GM23338 (cell line): ENCODE measurements around the gene STK33. TPM values are rescaled to one million over a fixed set of nuclear protein-coding genes. Genes with fewer than 3 reads are reported as not detected.

Experiments used
- ATAC-seq: fragments of 200-7000 bp; cut with Tn5 transposase; 3 replicates; pipeline ENCODE4 v1.9.1; 2020
- DNase-seq: peaks from one replicate; pipeline ENCODE4 v3.0.0-alpha.2; 2015; ENCODE audit warnings: low spot score
- H2AFZ ChIP-seq: fragments of 200-600 bp; sonication (generic); 2 replicates; pipeline ENCODE4 v1.8.0; 2016; ENCODE audit warnings: antibody characterized with exemption, mild to moderate bottlenecking, moderate library complexity
- H3F3A ChIP-seq: fragments of 200-600 bp; sonication (generic); replicated peaks from 2 replicates; pipeline ENCODE4 v1.8.0; 2017; ENCODE audit warnings: antibody characterized with exemption, mixed run types, low read depth
- H3K27ac ChIP-seq: fragments of 200-600 bp; sonication (generic); 2 replicates; pipeline ENCODE4 v1.6.1; 2016; ENCODE audit warnings: low read depth
- H3K27me3 ChIP-seq: fragments of 200-600 bp; sonication (generic); 2 replicates; pipeline ENCODE4 v1.8.0; 2016; ENCODE audit warnings: mild to moderate bottlenecking, mixed run types, moderate library complexity; ENCODE audit not compliant: insufficient read depth
- H3K36me3 ChIP-seq: fragments of 200-600 bp; sonication (generic); 2 replicates; pipeline ENCODE4 v1.8.0; 2016; ENCODE audit warnings: mild to moderate bottlenecking; ENCODE audit not compliant: insufficient read depth
- H3K4me1 ChIP-seq: fragments of 200-600 bp; sonication (generic); 2 replicates; pipeline ENCODE4 v1.8.0; 2016; ENCODE audit warnings: mild to moderate bottlenecking, moderate library complexity; ENCODE audit not compliant: insufficient read depth
- H3K4me2 ChIP-seq: fragments of 200-600 bp; sonication (generic); 2 replicates; pipeline ENCODE4 v1.7.1; 2017; ENCODE audit warnings: mixed run types
- H3K4me3 ChIP-seq: fragments of 200-600 bp; sonication (generic); 2 replicates; pipeline ENCODE4 v1.6.1; 2016; ENCODE audit warnings: mixed run types
- H3K79me2 ChIP-seq: fragments of 200-600 bp; sonication (generic); replicated peaks from 2 replicates; pipeline ENCODE4 v1.8.0; 2017; ENCODE audit warnings: mild to moderate bottlenecking; ENCODE audit not compliant: insufficient read depth
- H3K9me2 ChIP-seq: fragments of 200-600 bp; sonication (generic); 2 replicates; pipeline ENCODE4 v1.8.0; 2017; ENCODE audit not compliant: insufficient read depth
- H4K20me1 ChIP-seq: fragments of 200-600 bp; sonication (generic); replicated peaks from 2 replicates; pipeline ENCODE4 v1.8.0; 2017; ENCODE audit warnings: mild to moderate bottlenecking; ENCODE audit not compliant: insufficient read depth
- H3K27ac Mint-ChIP-seq: 2 replicates; pipeline ENCODE4 v1.8.0; 2020; ENCODE audit warnings: inconsistent platforms, mild to moderate bottlenecking, moderate library complexity, mixed read lengths
- H3K27me3 Mint-ChIP-seq: 3 replicates; pipeline ENCODE4 v1.8.0; 2022; ENCODE audit warnings: low read depth, mild to moderate bottlenecking, moderate library complexity, mixed read lengths, inconsistent platforms; ENCODE audit not compliant: insufficient read depth, poor library complexity
- H3K36me3 Mint-ChIP-seq: 3 replicates; pipeline ENCODE4 v1.8.0; 2021; ENCODE audit warnings: low read depth, mild to moderate bottlenecking, inconsistent platforms, moderate library complexity, mixed read lengths
- H3K4me1 Mint-ChIP-seq: 3 replicates; pipeline ENCODE4 v1.8.0; 2020; ENCODE audit warnings: mild to moderate bottlenecking, inconsistent platforms, mixed read lengths
- H3K4me3 Mint-ChIP-seq: 3 replicates; pipeline ENCODE4 v1.8.0; 2021; ENCODE audit warnings: moderate library complexity, mild to moderate bottlenecking, inconsistent platforms, mixed read lengths
- H3K9me3 Mint-ChIP-seq: 3 replicates; pipeline ENCODE4 v1.8.0; 2020; ENCODE audit warnings: moderate library complexity, mild to moderate bottlenecking, inconsistent platforms, mixed read lengths
- CREB1 ChIP-seq: fragments of 250-450 bp; sonication (Bioruptor Pico); IDR thresholded peaks from 2 replicates; pipeline ENCODE4 v1.5.0; 2020; ENCODE audit warnings: low read depth, mild to moderate bottlenecking, moderate library complexity
- EZH2 ChIP-seq: fragments of 200-600 bp; sonication (generic); IDR thresholded peaks from one replicate; pipeline ENCODE4 v1.8.0; 2017; ENCODE audit warnings: antibody characterized with exemption, mild to moderate bottlenecking, low read depth; ENCODE audit not compliant: unreplicated experiment
- EZH2phosphoT487 ChIP-seq: fragments of 200-600 bp; sonication (generic); IDR thresholded peaks from one replicate; pipeline ENCODE4 v1.8.1; 2018; ENCODE audit warnings: antibody characterized with exemption; ENCODE audit not compliant: unreplicated experiment
- JUNB ChIP-seq: IDR thresholded peaks from one replicate; pipeline ENCODE4 v1.6.1; 2016; ENCODE audit warnings: antibody characterized with exemption; ENCODE audit not compliant: unreplicated experiment
- NANOG ChIP-seq: IDR thresholded peaks from 2 replicates; pipeline ENCODE4 v1.6.1; 2016; ENCODE audit warnings: antibody characterized with exemption, borderline replicate concordance
- POLR2AphosphoS5 ChIP-seq: IDR thresholded peaks from 2 replicates; pipeline ENCODE4 v1.6.1; 2016; ENCODE audit warnings: antibody characterized with exemption, low read depth
- STAT1 ChIP-seq: IDR thresholded peaks from one replicate; pipeline ENCODE4 v1.6.1; 2016; ENCODE audit warnings: antibody characterized with exemption; ENCODE audit not compliant: unreplicated experiment
- ZNF114 ChIP-seq: fragments of 250-450 bp; sonication (Bioruptor Pico); IDR thresholded peaks from 2 replicates; pipeline ENCODE4 v1.5.0; 2020; ENCODE audit warnings: mild to moderate bottlenecking, moderate library complexity
- ZNF331 ChIP-seq: fragments of 250-450 bp; sonication (Bioruptor Pico); IDR thresholded peaks from 2 replicates; pipeline ENCODE4 v1.5.0; 2020; ENCODE audit warnings: low read depth, mild to moderate bottlenecking, moderate library complexity
- polyA plus RNA-seq: library from polyadenylated mRNA; unstranded; fragments of >200 nt; fragmentation: Nextera tagmentation; extraction: Ambion mirVana; gene quantifications from 2 replicates; pipeline ENCODE4 v1.2.1, GENCODE V29; 2016
- total RNA-seq: library from RNA; depleted of rRNA; stranded (reverse); fragments of >200 nt; shearing (Covaris generic); gene quantifications from 2 replicates; pipeline ENCODE4 v1.2.3, GENCODE V29; 2014
- TF ChIP-seq, protein P1 (sequence below): IDR thresholded peaks from 2 replicates; pipeline ENCODE4 v1.6.1; 2016; ENCODE audit warnings: antibody characterized with exemption
- TF ChIP-seq, protein P2 (sequence below): fragments of 250-450 bp; sonication (Bioruptor Pico); IDR thresholded peaks from 2 replicates; pipeline ENCODE4 v1.5.0; 2020; ENCODE audit warnings: mild to moderate bottlenecking, moderate library complexity
- TF ChIP-seq, protein P3 (sequence below): IDR thresholded peaks from one replicate; pipeline ENCODE4 v1.6.1; 2018; ENCODE audit warnings: antibody characterized with exemption; ENCODE audit not compliant: unreplicated experiment
- TF ChIP-seq, protein P4 (sequence below), 2 experiments: fragments of 200-600 bp in 1 of 2; sonication (generic) in 1 of 2; conservative IDR thresholded peaks; 2 replicates each; pipeline versions ENCODE4 v1.5.1 to v1.6.1; 2016 to 2017; ENCODE audit warnings: antibody characterized with exemption in 2 of 2, low read depth in 2 of 2, mild to moderate bottlenecking in 2 of 2, moderate library complexity in 1 of 2

STK33 gene
- total and polyA plus RNA-seq, 2 experiments from 2014 or later: 17.2 to 18.2 TPM

DNA sequence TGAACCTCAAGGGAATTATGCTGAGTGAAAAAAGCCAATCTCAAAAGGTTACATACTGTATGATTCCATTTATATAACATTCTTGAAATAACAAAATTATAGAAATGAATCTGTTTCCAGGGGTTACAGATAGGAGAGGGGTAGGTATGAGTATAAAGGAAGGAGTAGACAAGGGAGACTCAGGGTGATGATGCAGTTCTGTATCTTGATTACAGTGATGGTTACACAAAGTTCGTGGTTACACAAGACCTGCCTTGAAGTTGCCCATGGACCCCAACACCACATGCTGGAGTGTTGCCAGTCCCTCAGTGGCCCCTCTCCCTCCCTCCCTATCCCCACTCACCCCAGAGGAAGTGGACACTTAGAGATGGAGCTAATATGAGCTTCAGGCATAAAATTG, 20.3 kb downstream of the STK33 start:
- no peaks in the 10 kb centered on the region for H3K36me3 ChIP-seq
- H3K79me2 ChIP-seq: peaks cover 3% of the 10 kb centered on the region; the same call in 1 of the 2 replicates
- no peaks in the 10 kb centered on the region for H3K27me3 ChIP-seq
- ATAC-seq: no peak
- Mint-ChIP-seq H3K27ac (no peak overlapping the region), H3K9me3 (peaks cover 5% of the 10 kb centered on the region; the same call in 2 of the 3 replicates), H3K27me3 (peaks cover 9% of the 10 kb centered on the region), H3K36me3 (peaks cover 4% of the 10 kb centered on the region; the same call in 2 of the 3 replicates), H3K4me3 (no peak overlapping the region), H3K4me1 (no peaks in the 10 kb centered on the region)
- H3K4me3 ChIP-seq: no peak overlapping the region
- TF ChIP-seq, protein P1, sequence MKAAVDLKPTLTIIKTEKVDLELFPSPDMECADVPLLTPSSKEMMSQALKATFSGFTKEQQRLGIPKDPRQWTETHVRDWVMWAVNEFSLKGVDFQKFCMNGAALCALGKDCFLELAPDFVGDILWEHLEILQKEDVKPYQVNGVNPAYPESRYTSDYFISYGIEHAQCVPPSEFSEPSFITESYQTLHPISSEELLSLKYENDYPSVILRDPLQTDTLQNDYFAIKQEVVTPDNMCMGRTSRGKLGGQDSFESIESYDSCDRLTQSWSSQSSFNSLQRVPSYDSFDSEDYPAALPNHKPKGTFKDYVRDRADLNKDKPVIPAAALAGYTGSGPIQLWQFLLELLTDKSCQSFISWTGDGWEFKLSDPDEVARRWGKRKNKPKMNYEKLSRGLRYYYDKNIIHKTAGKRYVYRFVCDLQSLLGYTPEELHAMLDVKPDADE: no peak
- TF ChIP-seq NANOG: no peak
- no peak for TF ChIP-seq EZH2phosphoT487
- TF ChIP-seq, protein P2, sequence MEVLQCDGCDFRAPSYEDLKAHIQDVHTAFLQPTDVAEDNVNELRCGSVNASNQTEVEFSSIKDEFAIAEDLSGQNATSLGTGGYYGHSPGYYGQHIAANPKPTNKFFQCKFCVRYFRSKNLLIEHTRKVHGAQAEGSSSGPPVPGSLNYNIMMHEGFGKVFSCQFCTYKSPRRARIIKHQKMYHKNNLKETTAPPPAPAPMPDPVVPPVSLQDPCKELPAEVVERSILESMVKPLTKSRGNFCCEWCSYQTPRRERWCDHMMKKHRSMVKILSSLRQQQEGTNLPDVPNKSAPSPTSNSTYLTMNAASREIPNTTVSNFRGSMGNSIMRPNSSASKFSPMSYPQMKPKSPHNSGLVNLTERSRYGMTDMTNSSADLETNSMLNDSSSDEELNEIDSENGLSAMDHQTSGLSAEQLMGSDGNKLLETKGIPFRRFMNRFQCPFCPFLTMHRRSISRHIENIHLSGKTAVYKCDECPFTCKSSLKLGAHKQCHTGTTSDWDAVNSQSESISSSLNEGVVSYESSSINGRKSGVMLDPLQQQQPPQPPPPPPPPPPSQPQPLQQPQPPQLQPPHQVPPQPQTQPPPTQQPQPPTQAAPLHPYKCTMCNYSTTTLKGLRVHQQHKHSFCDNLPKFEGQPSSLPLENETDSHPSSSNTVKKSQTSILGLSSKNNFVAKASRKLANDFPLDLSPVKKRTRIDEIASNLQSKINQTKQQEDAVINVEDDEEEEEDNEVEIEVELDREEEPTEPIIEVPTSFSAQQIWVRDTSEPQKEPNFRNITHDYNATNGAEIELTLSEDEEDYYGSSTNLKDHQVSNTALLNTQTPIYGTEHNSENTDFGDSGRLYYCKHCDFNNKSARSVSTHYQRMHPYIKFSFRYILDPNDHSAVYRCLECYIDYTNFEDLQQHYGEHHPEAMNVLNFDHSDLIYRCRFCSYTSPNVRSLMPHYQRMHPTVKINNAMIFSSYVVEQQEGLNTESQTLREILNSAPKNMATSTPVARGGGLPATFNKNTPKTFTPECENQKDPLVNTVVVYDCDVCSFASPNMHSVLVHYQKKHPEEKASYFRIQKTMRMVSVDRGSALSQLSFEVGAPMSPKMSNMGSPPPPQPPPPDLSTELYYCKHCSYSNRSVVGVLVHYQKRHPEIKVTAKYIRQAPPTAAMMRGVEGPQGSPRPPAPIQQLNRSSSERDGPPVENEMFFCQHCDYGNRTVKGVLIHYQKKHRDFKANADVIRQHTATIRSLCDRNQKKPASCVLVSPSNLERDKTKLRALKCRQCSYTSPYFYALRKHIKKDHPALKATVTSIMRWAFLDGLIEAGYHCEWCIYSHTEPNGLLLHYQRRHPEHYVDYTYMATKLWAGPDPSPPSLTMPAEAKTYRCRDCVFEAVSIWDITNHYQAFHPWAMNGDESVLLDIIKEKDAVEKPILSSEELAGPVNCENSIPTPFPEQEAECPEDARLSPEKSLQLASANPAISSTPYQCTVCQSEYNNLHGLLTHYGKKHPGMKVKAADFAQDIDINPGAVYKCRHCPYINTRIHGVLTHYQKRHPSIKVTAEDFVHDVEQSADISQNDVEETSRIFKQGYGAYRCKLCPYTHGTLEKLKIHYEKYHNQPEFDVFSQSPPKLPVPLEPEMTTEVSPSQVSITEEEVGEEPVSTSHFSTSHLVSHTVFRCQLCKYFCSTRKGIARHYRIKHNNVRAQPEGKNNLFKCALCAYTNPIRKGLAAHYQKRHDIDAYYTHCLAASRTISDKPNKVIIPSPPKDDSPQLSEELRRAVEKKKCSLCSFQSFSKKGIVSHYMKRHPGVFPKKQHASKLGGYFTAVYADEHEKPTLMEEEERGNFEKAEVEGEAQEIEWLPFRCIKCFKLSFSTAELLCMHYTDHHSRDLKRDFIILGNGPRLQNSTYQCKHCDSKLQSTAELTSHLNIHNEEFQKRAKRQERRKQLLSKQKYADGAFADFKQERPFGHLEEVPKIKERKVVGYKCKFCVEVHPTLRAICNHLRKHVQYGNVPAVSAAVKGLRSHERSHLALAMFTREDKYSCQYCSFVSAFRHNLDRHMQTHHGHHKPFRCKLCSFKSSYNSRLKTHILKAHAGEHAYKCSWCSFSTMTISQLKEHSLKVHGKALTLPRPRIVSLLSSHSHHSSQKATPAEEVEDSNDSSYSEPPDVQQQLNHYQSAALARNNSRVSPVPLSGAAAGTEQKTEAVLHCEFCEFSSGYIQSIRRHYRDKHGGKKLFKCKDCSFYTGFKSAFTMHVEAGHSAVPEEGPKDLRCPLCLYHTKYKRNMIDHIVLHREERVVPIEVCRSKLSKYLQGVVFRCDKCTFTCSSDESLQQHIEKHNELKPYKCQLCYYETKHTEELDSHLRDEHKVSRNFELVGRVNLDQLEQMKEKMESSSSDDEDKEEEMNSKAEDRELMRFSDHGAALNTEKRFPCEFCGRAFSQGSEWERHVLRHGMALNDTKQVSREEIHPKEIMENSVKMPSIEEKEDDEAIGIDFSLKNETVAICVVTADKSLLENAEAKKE (CRISPR knock-in tag): no peak
- TF ChIP-seq ZNF114 (CRISPR knock-in tag): no peak
- TF ChIP-seq JUNB: no peak
- TF ChIP-seq POLR2AphosphoS5: no peak
- TF ChIP-seq, protein P3, sequence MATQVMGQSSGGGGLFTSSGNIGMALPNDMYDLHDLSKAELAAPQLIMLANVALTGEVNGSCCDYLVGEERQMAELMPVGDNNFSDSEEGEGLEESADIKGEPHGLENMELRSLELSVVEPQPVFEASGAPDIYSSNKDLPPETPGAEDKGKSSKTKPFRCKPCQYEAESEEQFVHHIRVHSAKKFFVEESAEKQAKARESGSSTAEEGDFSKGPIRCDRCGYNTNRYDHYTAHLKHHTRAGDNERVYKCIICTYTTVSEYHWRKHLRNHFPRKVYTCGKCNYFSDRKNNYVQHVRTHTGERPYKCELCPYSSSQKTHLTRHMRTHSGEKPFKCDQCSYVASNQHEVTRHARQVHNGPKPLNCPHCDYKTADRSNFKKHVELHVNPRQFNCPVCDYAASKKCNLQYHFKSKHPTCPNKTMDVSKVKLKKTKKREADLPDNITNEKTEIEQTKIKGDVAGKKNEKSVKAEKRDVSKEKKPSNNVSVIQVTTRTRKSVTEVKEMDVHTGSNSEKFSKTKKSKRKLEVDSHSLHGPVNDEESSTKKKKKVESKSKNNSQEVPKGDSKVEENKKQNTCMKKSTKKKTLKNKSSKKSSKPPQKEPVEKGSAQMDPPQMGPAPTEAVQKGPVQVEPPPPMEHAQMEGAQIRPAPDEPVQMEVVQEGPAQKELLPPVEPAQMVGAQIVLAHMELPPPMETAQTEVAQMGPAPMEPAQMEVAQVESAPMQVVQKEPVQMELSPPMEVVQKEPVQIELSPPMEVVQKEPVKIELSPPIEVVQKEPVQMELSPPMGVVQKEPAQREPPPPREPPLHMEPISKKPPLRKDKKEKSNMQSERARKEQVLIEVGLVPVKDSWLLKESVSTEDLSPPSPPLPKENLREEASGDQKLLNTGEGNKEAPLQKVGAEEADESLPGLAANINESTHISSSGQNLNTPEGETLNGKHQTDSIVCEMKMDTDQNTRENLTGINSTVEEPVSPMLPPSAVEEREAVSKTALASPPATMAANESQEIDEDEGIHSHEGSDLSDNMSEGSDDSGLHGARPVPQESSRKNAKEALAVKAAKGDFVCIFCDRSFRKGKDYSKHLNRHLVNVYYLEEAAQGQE: no peak
- no peak for TF ChIP-seq CREB1 (CRISPR knock-in tag)
- no peak for TF ChIP-seq STAT1
- TF ChIP-seq ZNF331 (CRISPR knock-in tag): no peak
- TF ChIP-seq, protein P4, sequence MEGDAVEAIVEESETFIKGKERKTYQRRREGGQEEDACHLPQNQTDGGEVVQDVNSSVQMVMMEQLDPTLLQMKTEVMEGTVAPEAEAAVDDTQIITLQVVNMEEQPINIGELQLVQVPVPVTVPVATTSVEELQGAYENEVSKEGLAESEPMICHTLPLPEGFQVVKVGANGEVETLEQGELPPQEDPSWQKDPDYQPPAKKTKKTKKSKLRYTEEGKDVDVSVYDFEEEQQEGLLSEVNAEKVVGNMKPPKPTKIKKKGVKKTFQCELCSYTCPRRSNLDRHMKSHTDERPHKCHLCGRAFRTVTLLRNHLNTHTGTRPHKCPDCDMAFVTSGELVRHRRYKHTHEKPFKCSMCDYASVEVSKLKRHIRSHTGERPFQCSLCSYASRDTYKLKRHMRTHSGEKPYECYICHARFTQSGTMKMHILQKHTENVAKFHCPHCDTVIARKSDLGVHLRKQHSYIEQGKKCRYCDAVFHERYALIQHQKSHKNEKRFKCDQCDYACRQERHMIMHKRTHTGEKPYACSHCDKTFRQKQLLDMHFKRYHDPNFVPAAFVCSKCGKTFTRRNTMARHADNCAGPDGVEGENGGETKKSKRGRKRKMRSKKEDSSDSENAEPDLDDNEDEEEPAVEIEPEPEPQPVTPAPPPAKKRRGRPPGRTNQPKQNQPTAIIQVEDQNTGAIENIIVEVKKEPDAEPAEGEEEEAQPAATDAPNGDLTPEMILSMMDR (conservative IDR thresholded peaks at IDR 0.05; ENCODE audit: low read depth in 2 of 2): no peak
- no peak for TF ChIP-seq EZH2
- no peaks in the 10 kb centered on the region for H3K4me1 ChIP-seq
- no peak overlapping the region for H2AFZ ChIP-seq
- H3F3A ChIP-seq: no peaks in the 10 kb centered on the region
- H3K4me2 ChIP-seq: no peak overlapping the region
- H4K20me1 ChIP-seq: no peaks in the 10 kb centered on the region
- DNase-seq: no peak
- H3K27ac ChIP-seq: no peak overlapping the region
- H3K9me2 ChIP-seq: no peaks in the 10 kb centered on the region
